Measurements from ENCODE around the gene PPP4R4.

The PPP4R4 gene, protein sequence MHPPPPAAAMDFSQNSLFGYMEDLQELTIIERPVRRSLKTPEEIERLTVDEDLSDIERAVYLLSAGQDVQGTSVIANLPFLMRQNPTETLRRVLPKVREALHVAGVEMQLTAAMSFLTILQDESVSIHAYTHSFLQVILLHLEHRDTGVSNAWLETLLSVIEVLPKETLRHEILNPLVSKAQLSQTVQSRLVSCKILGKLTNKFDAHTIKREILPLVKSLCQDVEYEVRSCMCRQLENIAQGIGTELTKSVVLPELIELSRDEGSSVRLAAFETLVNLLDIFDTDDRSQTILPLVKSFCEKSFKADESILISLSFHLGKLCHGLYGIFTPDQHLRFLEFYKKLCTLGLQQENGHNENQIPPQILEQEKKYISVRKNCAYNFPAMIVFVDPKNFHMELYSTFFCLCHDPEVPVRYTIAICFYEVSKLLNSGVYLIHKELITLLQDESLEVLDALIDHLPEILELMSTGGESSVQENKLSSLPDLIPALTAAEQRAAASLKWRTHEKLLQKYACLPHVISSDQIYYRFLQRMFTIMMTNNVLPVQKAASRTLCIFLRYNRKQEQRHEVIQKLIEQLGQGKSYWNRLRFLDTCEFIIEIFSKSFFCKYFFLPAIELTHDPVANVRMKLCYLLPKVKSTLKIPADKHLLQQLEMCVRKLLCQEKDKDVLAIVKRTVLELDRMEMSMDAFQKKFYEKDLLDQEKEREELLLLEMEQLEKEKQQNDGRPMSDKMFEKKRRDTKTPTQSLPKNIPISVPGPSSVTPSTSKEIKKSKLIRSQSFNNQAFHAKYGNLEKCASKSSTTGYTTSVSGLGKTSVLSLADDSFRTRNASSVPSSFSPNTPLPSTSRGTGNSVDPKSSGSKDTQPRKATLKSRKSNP

DNA sequence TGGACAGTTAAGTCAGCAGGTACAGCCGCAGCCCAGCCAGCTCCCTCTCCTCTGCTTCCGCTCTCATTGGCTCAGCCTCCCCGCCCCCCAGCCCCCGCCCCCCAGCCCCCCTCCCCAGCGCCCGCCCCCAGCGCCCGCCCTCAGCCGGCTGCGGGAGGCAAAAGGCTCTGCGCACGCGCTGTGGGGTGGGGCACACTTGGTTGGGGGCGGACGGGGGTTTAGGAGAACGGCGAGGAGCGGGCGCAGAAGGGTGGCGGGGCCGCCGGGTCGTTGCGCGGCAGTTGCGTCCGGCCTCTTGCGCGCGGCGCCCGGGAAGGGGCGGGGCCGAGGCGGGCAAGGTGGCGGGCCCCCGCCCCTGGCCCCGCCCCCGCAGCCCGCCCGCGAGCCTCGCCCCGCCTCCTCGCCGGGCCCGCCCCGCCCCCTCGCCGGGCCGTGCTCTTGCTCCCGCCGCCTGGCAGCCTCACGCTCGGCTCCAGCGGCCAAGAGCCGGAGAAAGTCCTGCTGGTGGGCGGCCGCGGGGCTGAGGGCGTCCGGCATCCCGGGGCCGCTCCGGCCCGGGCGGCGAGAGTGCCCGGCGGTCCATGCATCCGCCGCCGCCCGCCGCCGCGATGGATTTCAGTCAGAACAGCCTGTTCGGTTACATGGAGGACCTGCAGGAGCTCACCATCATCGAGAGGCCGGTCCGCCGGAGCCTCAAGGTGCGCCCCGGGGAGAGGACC, at the start of gene PPP4R4:
PPP4R4 (plus strand) TSS at position 438 of the 719 bp plus-strand sequence; CDS start at position 582, 144 bp downstream.
- peak; percentile 76 to 77 for DNase-seq (ENCODE audit: low read depth in 2 of 2)

DNA sequence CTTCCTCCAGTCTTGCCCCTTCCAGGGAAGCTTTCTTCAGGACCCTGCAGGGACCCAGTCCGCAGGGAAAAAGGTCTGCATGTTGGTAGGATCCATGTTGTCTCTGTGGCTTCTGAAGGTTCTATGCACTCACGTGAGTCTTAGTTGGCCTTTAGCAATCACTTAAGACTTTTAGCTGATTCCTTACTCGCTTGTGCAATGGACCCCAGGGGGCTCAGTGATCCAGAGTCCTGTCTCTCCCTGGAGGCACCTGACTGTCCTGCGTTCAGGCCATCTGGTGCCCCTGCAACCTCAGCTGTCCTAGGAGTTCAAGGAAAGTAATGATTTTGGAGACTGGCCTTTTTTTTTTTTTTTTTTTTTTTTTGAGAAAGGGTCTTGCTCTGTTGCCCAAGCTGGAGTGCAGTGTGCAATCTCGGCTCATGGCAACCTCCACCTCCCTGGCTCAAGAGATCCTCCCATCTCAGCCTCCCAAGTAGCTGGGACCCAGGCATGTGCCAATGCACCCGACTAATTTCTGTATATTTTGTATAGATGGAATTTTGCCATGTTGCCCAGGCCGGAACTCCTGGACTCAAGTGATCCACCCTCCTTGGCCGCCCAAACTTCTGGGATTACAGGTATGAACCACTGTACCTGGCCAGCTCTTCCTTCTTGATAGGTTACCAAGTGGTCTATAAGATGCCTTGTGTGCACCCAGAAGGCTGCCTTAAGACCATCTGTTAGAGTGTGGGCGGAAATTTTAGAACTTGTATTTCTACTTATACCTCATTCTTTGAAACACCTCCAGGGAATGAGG, 49.3 kb upstream of the PPP4R4 start:
- DNase-seq (ENCODE audit: low read depth in 2 of 2): no peak

DNA sequence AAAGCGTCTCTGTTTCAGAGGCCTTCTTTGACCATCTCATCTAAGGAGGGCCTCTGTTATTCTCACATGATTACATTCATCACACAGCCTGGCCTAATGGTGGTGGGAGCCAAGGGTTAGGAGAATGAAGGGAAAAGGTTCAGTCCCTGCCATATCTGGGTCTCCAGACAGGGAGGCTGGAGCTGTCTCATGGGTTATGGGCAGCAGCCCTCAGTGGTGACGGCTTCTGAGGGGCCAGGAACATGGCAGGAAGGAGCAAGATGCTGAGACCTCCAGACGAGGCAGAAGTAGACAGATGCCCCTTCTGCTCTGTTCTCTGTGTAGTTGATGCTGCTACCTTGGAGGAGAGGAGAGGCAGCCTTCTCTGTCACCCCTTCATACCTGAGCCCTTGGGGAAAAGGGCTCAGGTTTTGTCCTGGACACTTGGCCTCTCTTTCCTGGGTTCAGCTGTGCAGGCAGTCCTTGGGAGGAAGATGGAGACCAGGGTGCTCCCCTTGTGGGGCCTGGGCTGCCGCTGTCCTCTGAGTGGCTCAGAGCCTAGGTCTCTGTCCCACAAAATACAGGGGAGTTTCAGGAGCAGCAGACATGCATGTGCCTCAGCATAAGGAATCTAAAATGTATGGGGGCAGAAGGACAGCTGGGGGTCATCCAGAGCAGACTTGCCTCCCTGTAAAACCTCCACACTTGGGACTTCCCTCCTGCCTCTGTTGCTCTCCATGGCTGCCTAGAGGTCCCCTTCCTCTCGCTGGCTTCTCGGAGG, 48.3 kb upstream of the PPP4R4 start:
- DNase-seq (ENCODE audit: low read depth in 2 of 2): no peak

DNA sequence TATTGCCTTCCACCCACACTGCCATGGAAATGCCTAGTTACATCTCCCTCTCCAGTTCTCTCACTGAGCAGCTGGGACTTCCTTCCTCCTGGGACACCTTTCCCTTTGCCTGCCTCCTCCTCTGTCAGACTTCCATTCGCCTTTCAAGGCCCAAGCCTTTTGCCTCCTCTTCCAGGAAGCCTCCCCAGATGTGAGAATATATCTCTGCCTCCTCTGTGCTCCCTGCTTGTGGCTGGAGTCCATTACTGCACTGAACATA, 47.8 kb upstream of the PPP4R4 start:
- DNase-seq (ENCODE audit: low read depth in 2 of 2): no peak

DNA sequence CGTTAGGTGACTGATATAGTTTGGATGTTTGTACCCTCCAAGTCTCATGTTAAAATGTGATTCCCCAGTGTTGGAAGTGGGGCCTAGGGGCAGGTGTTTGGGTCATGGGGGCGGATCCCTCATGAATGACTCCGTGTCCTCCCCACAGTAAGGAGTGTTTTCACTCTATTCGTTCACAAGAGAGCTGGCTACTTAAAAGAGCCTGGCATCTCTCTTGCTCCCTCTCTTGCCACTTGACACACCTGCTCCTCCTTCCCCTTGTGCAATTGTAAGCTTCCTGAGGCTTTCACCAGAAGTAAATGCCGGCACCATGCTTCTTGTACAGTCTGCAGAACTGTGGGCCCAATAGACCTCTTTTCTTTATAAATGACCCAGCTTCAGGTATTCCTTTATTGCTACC, 47.3 kb upstream of the PPP4R4 start:
- DNase-seq (ENCODE audit: low read depth in 2 of 2): no peak

DNA sequence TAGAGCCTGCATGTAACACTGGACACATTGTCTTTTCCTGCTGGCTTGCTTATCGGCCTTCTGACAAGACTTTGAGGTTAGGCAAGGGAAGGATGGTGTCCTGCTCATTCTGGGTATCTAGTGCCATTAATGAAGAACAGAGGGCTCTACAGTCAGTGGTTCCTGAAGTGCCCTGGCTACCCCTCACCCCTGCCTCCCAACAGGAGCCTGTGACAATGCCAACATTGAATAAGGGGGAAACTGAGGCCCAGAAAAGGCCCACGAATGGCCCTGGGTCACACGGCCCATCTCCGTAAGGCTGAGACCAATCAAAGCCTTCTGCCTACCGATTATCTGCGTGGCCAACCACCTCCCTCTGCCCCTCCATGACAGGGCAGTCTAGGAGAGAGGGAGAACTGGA, 46.8 kb upstream of the PPP4R4 start:
- no peak for DNase-seq (ENCODE audit: low read depth in 2 of 2)

DNA sequence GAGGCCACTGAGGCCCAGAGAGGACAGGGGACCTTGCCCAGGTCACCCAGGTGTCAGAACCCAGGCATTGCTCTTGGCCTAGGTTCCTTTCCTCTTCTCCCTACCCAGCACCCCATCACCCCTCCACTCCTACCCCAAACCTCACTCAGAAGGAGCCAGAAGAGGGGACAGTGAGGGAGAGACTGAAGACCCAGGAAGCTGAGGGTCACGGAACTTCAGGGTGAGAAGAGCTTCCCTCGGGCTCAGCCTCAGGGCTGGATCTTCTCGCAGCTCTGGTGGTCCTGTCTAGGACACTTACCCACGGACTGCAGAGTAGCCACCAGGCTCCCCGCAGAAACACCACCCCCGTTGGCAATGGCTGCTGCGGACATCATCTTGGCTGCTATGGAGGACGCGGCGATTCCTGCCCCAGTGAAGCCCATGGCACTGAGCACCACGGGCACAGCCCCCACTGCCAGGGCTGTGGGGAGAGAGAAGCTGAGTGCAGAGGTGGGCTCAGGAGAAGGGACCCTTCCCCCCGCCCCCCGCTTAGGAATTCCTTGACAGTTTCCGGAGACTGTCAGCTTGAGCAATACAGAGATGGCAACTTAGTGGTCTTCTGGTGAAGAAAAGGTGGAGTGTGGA, 45.8 kb upstream of the PPP4R4 start:
- no peak for DNase-seq (ENCODE audit: low read depth in 2 of 2)

DNA sequence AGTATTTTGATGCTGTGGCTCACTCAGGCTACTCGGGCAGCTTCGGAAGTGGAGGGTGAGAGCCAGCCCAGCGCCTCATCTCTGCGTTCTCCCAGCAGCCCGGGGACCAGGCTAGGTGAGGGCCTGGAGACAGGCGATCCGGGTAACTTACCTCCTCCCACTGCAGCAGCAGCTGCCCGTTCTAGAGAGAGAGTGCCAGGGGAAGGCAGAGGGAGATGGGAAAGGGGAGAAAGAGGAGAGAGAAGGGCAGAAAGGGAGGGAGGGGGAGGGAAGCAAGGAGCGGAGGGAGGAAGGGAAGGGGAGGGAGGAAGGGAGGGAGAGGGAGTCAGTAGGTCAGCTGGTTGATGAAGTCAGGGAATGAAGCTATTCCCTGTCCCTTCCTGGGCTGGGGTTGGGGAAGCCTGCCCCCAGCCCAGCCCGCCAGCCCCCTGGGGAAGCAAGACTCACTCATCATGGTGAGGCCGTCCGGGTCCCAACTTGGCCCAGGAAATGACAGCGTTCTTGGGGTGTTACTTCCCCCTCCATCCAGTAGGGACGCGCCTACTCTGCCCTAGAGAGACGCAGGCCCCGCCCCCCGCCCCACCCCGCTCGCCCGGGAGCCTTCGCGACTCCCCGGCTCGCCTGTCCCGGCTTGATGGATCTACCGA, 44.9 kb upstream of the PPP4R4 start, which contains the start of gene IFI27L2:
IFI27L2 (minus strand) TSS at position 494 of the 647 bp plus-strand sequence; CDS start at position 454, 40 bp downstream.
- peak; percentile 67 to 69 for DNase-seq (ENCODE audit: low read depth in 2 of 2)

DNA sequence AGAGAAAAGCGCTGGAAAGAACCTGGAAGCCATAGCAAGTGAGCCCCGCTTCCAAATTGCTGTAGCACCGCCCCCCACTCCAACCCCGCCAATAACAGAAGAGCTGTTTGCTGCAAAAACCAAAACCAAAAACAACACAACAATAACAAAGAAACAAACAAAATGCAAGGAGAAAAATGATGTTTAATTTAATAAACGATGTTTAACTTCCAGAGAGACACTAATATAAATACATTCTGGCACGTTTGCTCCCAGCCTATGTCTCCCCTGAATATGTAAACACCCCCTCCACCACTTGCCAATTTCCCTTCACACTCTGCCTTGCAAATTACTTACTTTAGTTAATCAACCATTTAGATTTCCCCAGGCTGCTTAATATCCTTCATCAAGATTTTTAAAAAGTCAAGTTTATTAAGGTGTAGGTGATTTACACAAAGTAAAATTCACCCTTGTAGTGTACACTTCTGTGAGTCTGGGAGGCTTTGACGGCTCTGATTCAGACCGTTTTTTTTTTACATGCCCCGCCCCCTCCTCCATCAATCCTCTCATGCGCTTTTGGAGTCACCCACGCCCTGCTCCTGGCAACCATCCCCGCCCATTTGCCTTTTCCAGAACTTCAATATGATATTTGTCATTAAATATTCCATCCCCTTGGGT, 44.2 kb upstream of the PPP4R4 start:
- DNase-seq (ENCODE audit: low read depth in 2 of 2): no peak

DNA sequence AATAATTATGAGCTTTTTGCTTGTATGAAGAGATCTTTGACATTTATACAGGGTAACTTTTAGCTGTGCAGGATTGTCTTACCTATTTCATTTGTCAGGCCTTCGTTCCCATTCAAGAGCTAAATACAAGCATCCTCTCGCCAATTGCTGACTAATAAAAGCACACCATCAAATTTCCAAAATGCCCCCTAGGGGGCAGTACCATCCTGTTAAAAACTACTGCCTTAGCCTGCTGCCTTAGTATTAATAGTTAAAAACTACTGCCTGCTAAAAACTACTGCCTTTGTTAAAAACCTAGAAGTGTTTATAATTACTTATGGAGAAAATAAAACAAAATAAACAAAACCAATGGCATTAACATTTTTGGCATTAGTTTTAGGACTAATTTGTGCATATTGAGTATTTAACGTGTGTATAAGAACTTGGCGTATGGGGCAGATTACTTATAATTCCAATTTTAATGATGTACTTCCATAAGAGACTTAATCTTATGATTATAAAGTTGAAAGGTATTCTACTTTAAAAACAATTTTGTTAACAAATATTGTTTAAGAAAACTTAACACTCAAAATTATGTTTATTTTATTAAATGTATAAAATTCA, 41.7 kb upstream of the PPP4R4 start:
- peak; percentile 50 to 51 for DNase-seq (ENCODE audit: low read depth in 2 of 2)

DNA sequence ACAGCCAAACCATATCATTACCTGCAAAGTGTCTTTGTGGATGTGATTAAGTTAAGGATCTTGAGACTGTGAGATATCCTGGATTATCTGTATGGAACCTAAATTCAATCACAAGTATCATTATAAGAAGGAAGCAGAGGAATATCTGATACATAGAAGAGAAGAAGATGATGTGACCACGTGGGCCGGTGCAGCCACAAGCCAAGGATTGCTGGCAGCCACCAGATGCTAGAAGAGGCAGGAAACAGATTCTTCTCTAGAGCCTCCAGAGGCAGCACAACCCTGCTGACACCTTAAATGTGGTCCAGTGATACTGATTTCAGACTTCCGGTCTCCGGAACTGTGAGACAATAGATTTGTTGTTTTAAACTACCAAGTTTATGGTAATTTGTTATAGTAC, 38.6 kb upstream of the PPP4R4 start:
- DNase-seq (ENCODE audit: low read depth in 2 of 2): no peak

DNA sequence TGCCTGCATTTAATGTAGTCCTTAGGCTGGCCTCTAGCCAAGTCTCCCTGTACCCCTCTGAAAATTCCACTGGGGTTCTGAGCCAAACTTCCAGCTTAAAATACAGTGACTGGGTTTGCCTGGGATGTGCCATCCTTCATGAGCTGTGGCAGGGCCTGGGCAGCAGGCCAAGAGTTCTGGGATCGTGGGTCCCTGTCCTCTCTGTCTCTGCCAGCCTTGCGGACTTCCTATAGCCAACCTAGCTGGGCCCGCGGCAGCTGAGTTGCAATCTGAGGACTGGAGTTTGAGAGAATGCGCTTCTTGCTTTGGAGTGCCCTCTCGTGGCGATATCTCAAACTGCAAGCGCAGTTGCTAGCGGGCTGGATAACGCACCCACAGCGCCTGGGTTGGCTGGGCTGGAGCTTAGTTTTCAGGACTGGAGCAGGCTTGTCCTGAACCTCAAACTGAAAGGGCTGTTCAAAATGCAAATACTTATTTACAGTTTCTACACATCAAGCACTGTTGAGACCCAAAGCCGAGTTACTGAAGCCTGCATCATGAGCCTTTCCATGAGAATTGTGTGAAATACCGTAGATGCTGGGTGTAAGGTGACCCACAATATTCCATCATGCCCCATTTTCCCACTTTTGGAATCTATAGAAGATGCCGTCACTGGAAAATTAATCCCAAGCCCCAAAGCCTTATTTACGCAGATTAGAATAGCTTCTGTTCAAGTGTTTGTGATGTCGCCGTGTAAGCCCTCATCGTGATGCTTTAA, 37.4 kb upstream of the PPP4R4 start:
- peak; percentile 61 to 63 for DNase-seq (ENCODE audit: low read depth in 2 of 2)

DNA sequence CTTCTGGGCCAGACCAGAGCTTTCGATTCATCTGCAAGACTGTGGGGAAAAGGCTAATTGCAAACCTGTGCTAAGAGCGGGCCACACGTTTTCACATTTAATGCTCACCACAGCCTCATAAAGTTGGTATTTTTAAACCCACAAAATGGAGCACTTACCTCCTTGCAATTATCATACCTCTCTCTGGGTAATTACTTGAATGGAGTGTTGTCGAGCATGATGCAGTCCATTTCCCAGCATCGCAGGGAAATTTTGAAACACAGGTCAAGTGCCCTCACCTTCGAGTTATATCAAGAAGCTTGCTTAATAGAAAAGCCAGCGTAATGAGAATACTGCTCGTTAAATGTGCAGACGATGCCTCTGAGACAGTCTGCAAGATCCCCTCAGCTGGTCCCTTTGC, 35.9 kb upstream of the PPP4R4 start:
- DNase-seq (ENCODE audit: low read depth in 2 of 2): no peak

DNA sequence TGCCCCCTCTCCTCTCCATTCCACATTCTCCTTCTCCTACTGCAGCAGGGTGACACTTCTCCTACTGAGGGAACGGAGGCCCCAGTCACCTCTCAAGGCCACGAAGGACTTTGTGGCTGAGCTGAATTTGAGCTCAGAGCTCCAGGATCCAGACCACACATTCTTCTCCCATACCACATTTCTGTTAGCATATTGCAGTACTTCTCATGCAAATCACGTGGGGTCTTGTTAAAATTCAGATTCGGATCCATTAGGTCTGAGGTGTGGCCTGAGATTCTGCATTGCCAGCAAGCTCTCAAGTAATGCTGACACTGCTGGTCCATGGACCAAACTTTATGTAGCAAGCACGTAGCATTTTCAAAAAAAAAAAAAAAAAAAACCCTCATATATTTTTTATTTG, 35.1 kb upstream of the PPP4R4 start:
- no peak for DNase-seq (ENCODE audit: low read depth in 2 of 2)

DNA sequence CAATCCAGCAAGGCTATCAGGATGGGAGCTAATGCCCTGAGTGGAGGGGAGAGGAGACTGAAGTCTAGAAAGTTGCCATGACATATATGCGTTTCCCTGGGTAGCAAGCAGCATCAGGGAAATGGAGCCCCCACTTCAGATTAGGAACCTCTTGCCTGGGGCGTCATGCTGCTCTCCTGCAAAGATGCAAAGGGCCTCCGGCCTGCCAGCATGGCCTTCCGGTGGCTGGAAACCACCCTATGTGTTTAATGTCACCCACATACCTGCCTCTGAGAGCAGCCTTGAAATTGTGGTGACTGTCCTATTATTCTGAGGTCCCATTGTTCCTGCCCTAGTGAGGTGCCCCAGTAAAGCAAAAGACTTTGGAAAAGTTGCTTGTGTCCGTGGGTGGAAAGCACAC, 34.7 kb upstream of the PPP4R4 start:
- DNase-seq (ENCODE audit: low read depth in 2 of 2): no peak

DNA sequence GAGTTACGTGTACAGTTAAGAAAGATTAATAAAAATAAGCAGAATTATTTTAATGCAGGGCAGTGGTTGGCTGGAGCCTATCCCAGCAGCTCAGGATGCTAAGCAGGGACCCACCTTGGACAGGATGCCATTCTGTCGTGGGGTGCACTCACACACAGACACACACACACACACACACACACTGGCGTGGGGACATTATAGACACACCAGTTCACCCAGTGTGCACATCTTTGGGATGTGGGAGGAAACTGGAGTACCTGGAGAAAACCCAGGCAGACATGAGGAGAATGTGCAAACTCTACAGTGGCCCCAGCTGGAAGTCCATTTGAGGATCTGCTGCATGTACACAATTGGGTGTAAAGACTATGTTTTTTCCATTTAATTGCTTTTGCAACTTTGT, 31.9 kb upstream of the PPP4R4 start:
- DNase-seq (ENCODE audit: low read depth in 2 of 2): no peak

DNA sequence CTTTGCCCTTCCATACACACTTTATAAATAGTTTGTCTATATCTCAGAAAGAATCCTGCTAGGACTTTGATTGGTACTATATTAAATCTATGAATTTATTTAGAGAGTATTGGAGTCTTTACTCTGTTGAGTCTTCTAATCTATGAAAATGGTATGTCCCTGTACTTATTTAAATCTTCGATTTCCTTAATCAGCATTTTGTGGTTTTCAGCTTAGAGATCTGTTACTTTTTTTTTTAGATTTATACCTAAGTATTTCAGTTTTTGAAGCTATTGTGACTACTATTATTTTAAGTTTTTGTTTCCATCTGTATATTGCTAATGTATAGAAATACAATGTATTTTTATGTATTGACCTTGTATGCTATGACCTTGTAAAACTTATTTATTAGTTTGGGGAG, 31.3 kb upstream of the PPP4R4 start:
- DNase-seq (ENCODE audit: low read depth in 2 of 2): no peak

DNA sequence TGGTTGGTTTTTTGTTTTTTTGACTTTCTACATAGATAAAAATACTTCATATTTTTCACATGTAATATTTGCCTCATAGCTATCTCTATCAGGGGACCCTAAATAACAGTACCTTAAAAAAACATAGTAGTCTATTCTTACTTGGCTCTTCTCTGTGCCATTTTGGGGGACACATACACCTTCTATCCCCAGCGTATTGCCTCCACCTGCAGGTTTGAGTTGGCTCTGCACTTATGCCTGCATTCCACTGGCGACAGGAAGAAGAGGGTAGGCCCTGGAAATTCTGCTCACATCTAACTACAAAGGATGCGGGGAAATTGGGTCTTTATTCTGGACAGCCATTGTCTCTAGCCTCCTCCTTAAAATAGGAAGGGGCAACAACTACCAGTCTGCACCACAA, 30.9 kb upstream of the PPP4R4 start:
- no peak for DNase-seq (ENCODE audit: low read depth in 2 of 2)

All from fibroblast of skin of left quadriceps (primary cell).